ENCODE results near the gene SLC1A3. TPM values are rescaled to one million over a fixed set of nuclear protein-coding genes. Genes with fewer than 3 reads are reported as not detected.

Gene SLC1A3
- total RNA-seq, 2 experiments from 2014 or later = 0.34 to 0.74 TPM

- CTCF ChIA-PET = interaction anchor here (0.7 kb wide), 1 partner anchor 98 kb away, joined by 3 read pairs; no protein-coding TSS in a partner anchor
- Mint-ChIP-seq H3K27ac (no peak overlapping the region), H3K4me3 (no peak overlapping the region), H3K9me3 (no peaks in the 10 kb centered on the region), H3K4me1 (ENCODE audit: low read depth) (no peaks in the 10 kb centered on the region), H3K36me3 (ENCODE audit: low read depth) (no peaks in the 10 kb centered on the region), H3K27me3 (peaks cover 2% of the 10 kb centered on the region)
- no peak for ATAC-seq
- TF ChIP-seq, protein P1, sequence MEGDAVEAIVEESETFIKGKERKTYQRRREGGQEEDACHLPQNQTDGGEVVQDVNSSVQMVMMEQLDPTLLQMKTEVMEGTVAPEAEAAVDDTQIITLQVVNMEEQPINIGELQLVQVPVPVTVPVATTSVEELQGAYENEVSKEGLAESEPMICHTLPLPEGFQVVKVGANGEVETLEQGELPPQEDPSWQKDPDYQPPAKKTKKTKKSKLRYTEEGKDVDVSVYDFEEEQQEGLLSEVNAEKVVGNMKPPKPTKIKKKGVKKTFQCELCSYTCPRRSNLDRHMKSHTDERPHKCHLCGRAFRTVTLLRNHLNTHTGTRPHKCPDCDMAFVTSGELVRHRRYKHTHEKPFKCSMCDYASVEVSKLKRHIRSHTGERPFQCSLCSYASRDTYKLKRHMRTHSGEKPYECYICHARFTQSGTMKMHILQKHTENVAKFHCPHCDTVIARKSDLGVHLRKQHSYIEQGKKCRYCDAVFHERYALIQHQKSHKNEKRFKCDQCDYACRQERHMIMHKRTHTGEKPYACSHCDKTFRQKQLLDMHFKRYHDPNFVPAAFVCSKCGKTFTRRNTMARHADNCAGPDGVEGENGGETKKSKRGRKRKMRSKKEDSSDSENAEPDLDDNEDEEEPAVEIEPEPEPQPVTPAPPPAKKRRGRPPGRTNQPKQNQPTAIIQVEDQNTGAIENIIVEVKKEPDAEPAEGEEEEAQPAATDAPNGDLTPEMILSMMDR (IDR thresholded peaks at IDR 0.05) = no peak
- intact Hi-C loops (cut with micrococcal nuclease) = no loop called here
- DNase-seq = no peak
- POLR2A ChIA-PET = no interaction called here
These were observed 8.4 kb upstream of the SLC1A3 start for GRCh38 chr5:36598045-36598444.

DNA sequence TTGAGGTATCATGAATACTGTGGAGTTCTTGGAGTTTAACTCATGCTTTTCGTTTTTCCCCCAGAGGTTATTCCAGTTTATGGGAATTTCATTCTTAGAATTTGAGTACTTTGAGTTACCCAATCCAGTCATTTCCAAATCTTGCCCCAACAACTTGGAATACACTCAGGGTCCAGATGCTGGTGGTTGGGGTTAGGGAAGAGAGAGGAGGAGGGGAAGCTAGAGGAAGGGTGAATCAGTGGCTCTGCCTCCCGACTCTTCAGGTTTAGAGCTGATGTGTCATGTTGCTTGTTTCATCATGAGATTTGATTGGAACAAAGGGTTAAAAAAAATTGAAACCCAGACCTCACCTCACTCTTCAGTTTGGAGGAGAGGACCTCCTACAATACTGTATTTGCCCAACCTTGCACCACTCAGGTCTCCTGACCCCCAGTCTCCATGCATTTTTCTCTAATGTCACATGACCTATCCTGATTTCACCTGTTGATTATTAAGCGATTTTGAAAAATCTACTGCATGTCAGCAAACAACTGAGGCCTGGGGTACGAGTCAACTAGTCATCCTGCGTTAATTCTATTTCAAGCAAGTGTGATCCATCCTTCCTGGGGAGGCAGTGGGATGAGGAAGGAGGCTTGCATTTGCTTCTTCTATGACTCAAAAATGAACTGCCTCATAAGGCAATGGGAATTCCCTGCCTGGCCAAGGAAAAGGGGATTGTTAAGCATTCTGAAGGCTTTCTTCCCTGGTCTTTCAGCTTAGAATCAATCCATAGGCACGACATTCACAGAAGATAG lies 6.2 kb upstream of the SLC1A3 start:
- Mint-ChIP-seq H3K36me3 (ENCODE audit: low read depth) (no peaks in the 10 kb centered on the region), H3K4me3 (no peak overlapping the region), H3K27me3 (peaks cover 10% of the 10 kb centered on the region), H3K27ac (no peak overlapping the region), H3K4me1 (ENCODE audit: low read depth) (no peaks in the 10 kb centered on the region), H3K9me3 (no peaks in the 10 kb centered on the region)
- POLR2A ChIA-PET = no interaction called here
- no peak for DNase-seq
- intact Hi-C loops (cut with micrococcal nuclease) = no loop called here
- CTCF ChIA-PET = no interaction called here
- TF ChIP-seq, protein P1 (IDR thresholded peaks at IDR 0.05) = no peak
- no peak for ATAC-seq

- Mint-ChIP-seq H3K4me1 (ENCODE audit: low read depth) (peaks cover 4% of the 10 kb centered on the region), H3K36me3 (ENCODE audit: low read depth) (no peaks in the 10 kb centered on the region), H3K4me3 (no peak overlapping the region), H3K27me3 (peaks cover 16% of the 10 kb centered on the region), H3K27ac (no peak overlapping the region), H3K9me3 (no peaks in the 10 kb centered on the region)
- intact Hi-C loops (cut with micrococcal nuclease) = no loop called here
- TF ChIP-seq, protein P1 (IDR thresholded peaks at IDR 0.05) = no peak
- DNase-seq (no peak), ATAC-seq (no peak)
- CTCF ChIA-PET = no interaction called here
- POLR2A ChIA-PET = no interaction called here
These were observed 5.4 kb upstream of the SLC1A3 start for GRCh38 chr5:36600917-36601527.

- TF ChIP-seq, protein P1 (IDR thresholded peaks at IDR 0.05) = no peak
- ChIA-PET POLR2A (no interaction called here), CTCF (no interaction called here)
- ATAC-seq (no peak), DNase-seq (no peak)
- peaks cover 18% of the 10 kb centered on the region for H3K4me1 Mint-ChIP-seq (ENCODE audit: low read depth)
- no peaks in the 10 kb centered on the region for H3K36me3 Mint-ChIP-seq (ENCODE audit: low read depth)
- peaks cover 28% of the 10 kb centered on the region for H3K27me3 Mint-ChIP-seq
- H3K27ac Mint-ChIP-seq = no peak overlapping the region
- intact Hi-C loops (cut with micrococcal nuclease) = no loop called here
- H3K4me3 Mint-ChIP-seq = no peak overlapping the region
- no peaks in the 10 kb centered on the region for H3K9me3 Mint-ChIP-seq
These were observed 3.6 kb upstream of the SLC1A3 start for GRCh38 chr5:36602704-36603321.

DNA sequence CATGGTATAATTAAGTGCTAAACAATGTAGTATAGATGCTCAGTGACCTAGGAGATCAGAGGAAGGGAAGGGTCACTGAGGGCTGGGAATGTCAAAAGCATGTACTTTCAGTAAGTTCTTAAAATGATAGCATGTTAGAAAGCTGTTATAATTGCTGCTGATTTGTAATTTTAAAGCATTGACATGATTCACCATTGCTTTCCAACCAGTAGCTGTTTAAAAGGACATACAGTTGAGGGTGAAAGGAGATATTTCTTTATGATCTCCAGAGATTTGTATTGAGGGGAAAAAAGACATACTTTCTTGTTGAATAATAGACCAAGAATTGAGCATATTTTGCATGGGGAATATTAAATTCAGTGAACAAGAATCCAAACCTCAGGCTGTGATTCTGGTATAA lies 1.2 kb upstream of the SLC1A3 start:
- Mint-ChIP-seq H3K4me3 (no peak overlapping the region), H3K27ac (no peak overlapping the region), H3K4me1 (ENCODE audit: low read depth) (peaks cover 18% of the 10 kb centered on the region), H3K9me3 (no peaks in the 10 kb centered on the region), H3K36me3 (ENCODE audit: low read depth) (no peaks in the 10 kb centered on the region), H3K27me3 (peaks cover 37% of the 10 kb centered on the region)
- CTCF ChIA-PET = interaction anchor here (1.0 kb wide), 1 partner anchor 31 kb away, joined by 3 read pairs; no protein-coding TSS in a partner anchor
- ATAC-seq (no peak), DNase-seq (no peak)
- intact Hi-C loops (cut with micrococcal nuclease) = no loop called here
- TF ChIP-seq, protein P1 (IDR thresholded peaks at IDR 0.05) = no peak
- POLR2A ChIA-PET = interaction anchor here (0.9 kb wide), 1 partner anchor 13 kb away, joined by 3 read pairs; no protein-coding TSS in a partner anchor

All from activated CD8-positive, alpha-beta T cell treated with anti-CD3 and anti-CD28 coated beads for 36 hours (primary cell).